ENCODE measurements around the gene SLC8A2.
A peak's percentile ranks its signal among the peaks of the same experiment; 100 is the strongest.
"Not testable (repeated sequence)": the region's sequence is repeated elsewhere in the genome, so short reads cannot be mapped to it uniquely, and the experiment has no call there.

Gene SLC8A2

GRCh38 chr19:47415953-47416642, 55.6 kb downstream of the SLC8A2 start:
- no peak for DNase-seq (ENCODE audit: extremely low spot score)
- CTCF ChIA-PET: no interaction called here
- TF ChIP-seq SUZ12 (IDR thresholded peaks at IDR 0.05): no peak
- no peak for TF ChIP-seq CTBP1 (IDR thresholded peaks at IDR 0.05; ENCODE audit: borderline replicate concordance)
- no peak for TF ChIP-seq ELF4 (IDR thresholded peaks at IDR 0.05)
- TF ChIP-seq, protein P1, sequence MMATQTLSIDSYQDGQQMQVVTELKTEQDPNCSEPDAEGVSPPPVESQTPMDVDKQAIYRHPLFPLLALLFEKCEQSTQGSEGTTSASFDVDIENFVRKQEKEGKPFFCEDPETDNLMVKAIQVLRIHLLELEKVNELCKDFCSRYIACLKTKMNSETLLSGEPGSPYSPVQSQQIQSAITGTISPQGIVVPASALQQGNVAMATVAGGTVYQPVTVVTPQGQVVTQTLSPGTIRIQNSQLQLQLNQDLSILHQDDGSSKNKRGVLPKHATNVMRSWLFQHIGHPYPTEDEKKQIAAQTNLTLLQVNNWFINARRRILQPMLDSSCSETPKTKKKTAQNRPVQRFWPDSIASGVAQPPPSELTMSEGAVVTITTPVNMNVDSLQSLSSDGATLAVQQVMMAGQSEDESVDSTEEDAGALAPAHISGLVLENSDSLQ (IDR thresholded peaks at IDR 0.05): no peak
- POLR2A ChIA-PET: interaction anchor here (1.0 kb wide), 1 partner anchor 67 kb away, joined by 3 read pairs; the partner anchor contains the start of gene DHX34

- TF ChIP-seq ZNF384 (IDR thresholded peaks at IDR 0.05): no peak
- no peak for TF ChIP-seq ARNT (IDR thresholded peaks at IDR 0.05)
- TF ChIP-seq SP1 (IDR thresholded peaks at IDR 0.05): no peak
- TF ChIP-seq FOXM1 (IDR thresholded peaks at IDR 0.05; ENCODE audit: borderline replicate concordance): no peak
- TF ChIP-seq SUZ12 (IDR thresholded peaks at IDR 0.05): no peak
- TF ChIP-seq FOXA1 (IDR thresholded peaks at IDR 0.05): no peak
- TF ChIP-seq ELF4 (IDR thresholded peaks at IDR 0.05): no peak
- no peak for TF ChIP-seq TARDBP (IDR thresholded peaks at IDR 0.05)
- no peak for TF ChIP-seq HDGF (IDR thresholded peaks at IDR 0.05; ENCODE audit: borderline replicate concordance)
- TF ChIP-seq LEF1 (IDR thresholded peaks at IDR 0.05; ENCODE audit: borderline replicate concordance): no peak
- ChIA-PET POLR2A (no interaction called here), CTCF (no interaction called here)
- DNase-seq (ENCODE audit: extremely low spot score): peak; percentile 49
Measured at GRCh38 chr19:47414469-47414868, 57.2 kb downstream of the SLC8A2 start.

- TF ChIP-seq SP1 (IDR thresholded peaks at IDR 0.05) (no peak), FOXA1 (IDR thresholded peaks at IDR 0.05) (no peak), ELF4 (IDR thresholded peaks at IDR 0.05) (no peak), LEF1 (IDR thresholded peaks at IDR 0.05; ENCODE audit: borderline replicate concordance) (no peak), ARNT (IDR thresholded peaks at IDR 0.05) (no peak)
- TF ChIP-seq, protein P1 (IDR thresholded peaks at IDR 0.05): no peak
- ChIA-PET POLR2A (no interaction called here), CTCF (no interaction called here)
- DNase-seq (ENCODE audit: extremely low spot score): no peak
Measured at GRCh38 chr19:47413941-47414340, 57.8 kb downstream of the SLC8A2 start.

DNA sequence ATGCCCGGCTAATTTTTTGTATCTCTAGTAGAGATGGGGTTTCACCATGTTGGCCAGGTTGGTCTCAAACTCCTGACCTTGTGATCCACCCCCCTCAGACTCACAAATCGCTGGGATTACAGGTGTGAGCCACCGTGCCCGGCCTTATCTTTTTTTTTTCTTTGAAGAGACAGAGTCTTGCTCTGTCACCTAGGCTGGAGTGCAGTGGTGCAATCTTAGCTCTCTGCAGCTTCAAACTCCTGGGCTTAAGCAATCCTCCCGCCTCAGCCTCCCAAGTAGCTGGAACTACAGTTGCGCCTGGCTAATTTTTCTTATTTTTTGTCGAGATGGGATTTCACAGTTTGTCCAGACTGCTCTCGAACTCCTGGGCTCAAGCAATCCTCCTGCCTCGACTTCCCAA, 60.0 kb downstream of the SLC8A2 start:
- POLR2A ChIA-PET; CTCF ChIA-PET; DNase-seq (ENCODE audit: extremely low spot score): not testable (repeated sequence)

GRCh38 chr19:47411101-47411500, 60.6 kb downstream of the SLC8A2 start:
- POLR2A ChIA-PET: no interaction called here
- CTCF ChIA-PET: no interaction called here

DNA sequence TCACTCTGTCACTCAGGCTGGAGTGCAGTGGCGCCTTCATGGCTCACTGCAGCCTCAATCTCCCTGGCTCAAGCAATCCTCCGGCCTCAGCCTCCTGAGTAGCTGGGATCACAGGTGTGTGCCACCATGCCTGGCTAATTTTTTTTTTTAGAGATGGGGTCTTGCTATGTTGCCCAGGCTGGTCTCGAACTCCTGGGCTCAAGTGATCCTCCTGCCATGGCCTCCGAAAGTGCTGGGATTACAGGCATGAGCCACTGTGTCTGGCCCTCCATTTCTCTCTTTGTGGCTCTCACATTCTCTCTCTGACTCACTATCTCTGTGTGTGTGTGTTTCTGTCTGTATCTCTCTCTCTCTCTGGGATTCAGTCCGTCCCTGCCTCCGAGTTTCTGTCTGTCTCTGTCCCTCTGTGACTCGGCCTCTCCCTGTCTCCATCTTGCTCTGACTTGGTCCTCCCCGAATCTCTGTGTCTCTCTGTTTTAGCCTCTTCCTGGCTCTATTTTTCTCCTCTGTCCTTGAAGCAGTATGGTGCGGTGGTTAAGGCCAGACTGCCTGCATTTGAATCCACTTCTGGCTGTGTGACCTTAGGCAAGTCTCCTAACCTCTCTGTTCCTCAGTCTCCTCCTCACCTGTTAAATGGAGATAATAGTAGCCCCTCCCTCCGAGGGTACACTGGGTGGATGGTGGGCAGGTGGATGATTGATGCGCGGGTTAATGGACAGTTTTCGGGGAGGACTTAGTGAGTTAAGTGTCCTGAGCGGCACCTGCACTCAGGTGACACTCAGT, 63.3 kb downstream of the SLC8A2 start:
- DNase-seq (ENCODE audit: extremely low spot score): no peak
- CTCF ChIA-PET: no interaction called here
- TF ChIP-seq ARNT (IDR thresholded peaks at IDR 0.05) (no peak), SP1 (IDR thresholded peaks at IDR 0.05) (no peak), FOXA1 (IDR thresholded peaks at IDR 0.05) (no peak), LEF1 (IDR thresholded peaks at IDR 0.05; ENCODE audit: borderline replicate concordance) (no peak), ZNF384 (IDR thresholded peaks at IDR 0.05) (no peak), HDGF (IDR thresholded peaks at IDR 0.05; ENCODE audit: borderline replicate concordance) (no peak), FOXM1 (IDR thresholded peaks at IDR 0.05; ENCODE audit: borderline replicate concordance) (no peak), L3MBTL2 (conservative IDR thresholded peaks at IDR 0.05) (no peak), NFRKB (IDR thresholded peaks at IDR 0.05) (no peak), SUZ12 (IDR thresholded peaks at IDR 0.05) (no peak), TARDBP (IDR thresholded peaks at IDR 0.05) (no peak), BHLHE40 (IDR thresholded peaks at IDR 0.05; ENCODE audit: borderline replicate concordance) (no peak), FOXK2 (IDR thresholded peaks at IDR 0.05) (no peak), ELF4 (IDR thresholded peaks at IDR 0.05) (no peak), CTBP1 (IDR thresholded peaks at IDR 0.05; ENCODE audit: borderline replicate concordance) (no peak)
- TF ChIP-seq, protein P1 (IDR thresholded peaks at IDR 0.05): no peak
- POLR2A ChIA-PET: no interaction called here

More at GRCh38 chr19:47411101-47411500, 60.6 kb downstream of the SLC8A2 start:
- DNase-seq (ENCODE audit: extremely low spot score): no peak
- TF ChIP-seq BHLHE40 (IDR thresholded peaks at IDR 0.05; ENCODE audit: borderline replicate concordance) (no peak), L3MBTL2 (conservative IDR thresholded peaks at IDR 0.05) (no peak), FOXK2 (IDR thresholded peaks at IDR 0.05) (no peak), FOXM1 (IDR thresholded peaks at IDR 0.05; ENCODE audit: borderline replicate concordance) (no peak), HDGF (IDR thresholded peaks at IDR 0.05; ENCODE audit: borderline replicate concordance) (no peak), ELF4 (IDR thresholded peaks at IDR 0.05) (no peak), ARNT (IDR thresholded peaks at IDR 0.05) (no peak), SP1 (IDR thresholded peaks at IDR 0.05) (no peak), FOXA1 (IDR thresholded peaks at IDR 0.05) (no peak), CTBP1 (IDR thresholded peaks at IDR 0.05; ENCODE audit: borderline replicate concordance) (no peak), TARDBP (IDR thresholded peaks at IDR 0.05) (no peak), ZNF384 (IDR thresholded peaks at IDR 0.05) (no peak), LEF1 (IDR thresholded peaks at IDR 0.05; ENCODE audit: borderline replicate concordance) (no peak), NFRKB (IDR thresholded peaks at IDR 0.05) (no peak), SUZ12 (IDR thresholded peaks at IDR 0.05) (no peak)
- TF ChIP-seq, protein P1 (IDR thresholded peaks at IDR 0.05): no peak

All from HEK293T (cell line).